GM12864 (cell line): ENCODE data around the gene SLC27A2.
"Not testable (repeated sequence)": the region's sequence is repeated elsewhere in the genome, so short reads cannot be mapped to it uniquely, and the experiment has no call there.

ENCODE experiments used
- DNase-seq: peaks from one replicate; pipeline ENCODE4 v3.0.0-alpha.2; 2011; ENCODE audit warnings: low read depth
- H3K4me3 ChIP-seq: 2 replicates; pipeline ENCODE4 v1.5.1; 2011; ENCODE audit warnings: mild to moderate bottlenecking, low read depth, low read length, control low read depth
- TF ChIP-seq, protein P1 (sequence below): IDR thresholded peaks from 2 replicates; pipeline ENCODE4 v1.5.1; 2011; ENCODE audit warnings: low read depth, mild to moderate bottlenecking, moderate library complexity, low read length, control low read depth, inconsistent platforms; ENCODE audit errors: missing control alignments

SLC27A2 gene

GRCh38 chr15:50184863-50185504 is 3.0 kb downstream of the SLC27A2 start:
- DNase-seq: no peak
- TF ChIP-seq, protein P1, sequence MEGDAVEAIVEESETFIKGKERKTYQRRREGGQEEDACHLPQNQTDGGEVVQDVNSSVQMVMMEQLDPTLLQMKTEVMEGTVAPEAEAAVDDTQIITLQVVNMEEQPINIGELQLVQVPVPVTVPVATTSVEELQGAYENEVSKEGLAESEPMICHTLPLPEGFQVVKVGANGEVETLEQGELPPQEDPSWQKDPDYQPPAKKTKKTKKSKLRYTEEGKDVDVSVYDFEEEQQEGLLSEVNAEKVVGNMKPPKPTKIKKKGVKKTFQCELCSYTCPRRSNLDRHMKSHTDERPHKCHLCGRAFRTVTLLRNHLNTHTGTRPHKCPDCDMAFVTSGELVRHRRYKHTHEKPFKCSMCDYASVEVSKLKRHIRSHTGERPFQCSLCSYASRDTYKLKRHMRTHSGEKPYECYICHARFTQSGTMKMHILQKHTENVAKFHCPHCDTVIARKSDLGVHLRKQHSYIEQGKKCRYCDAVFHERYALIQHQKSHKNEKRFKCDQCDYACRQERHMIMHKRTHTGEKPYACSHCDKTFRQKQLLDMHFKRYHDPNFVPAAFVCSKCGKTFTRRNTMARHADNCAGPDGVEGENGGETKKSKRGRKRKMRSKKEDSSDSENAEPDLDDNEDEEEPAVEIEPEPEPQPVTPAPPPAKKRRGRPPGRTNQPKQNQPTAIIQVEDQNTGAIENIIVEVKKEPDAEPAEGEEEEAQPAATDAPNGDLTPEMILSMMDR: no peak
- no peak overlapping the region for H3K4me3 ChIP-seq

GRCh38 chr15:50186090-50186489 is 4.1 kb downstream of the SLC27A2 start:
- TF ChIP-seq, protein P1: no peak
- no peak for DNase-seq

GRCh38 chr15:50186752-50187151 is 4.8 kb downstream of the SLC27A2 start:
- TF ChIP-seq, protein P1: no peak
- no peak for DNase-seq

More at GRCh38 chr15:50186090-50186489, 4.1 kb downstream of the SLC27A2 start:
- no peak overlapping the region for H3K4me3 ChIP-seq

GRCh38 chr15:50187525-50187924 is 5.5 kb downstream of the SLC27A2 start:
- TF ChIP-seq, protein P1: no peak
- no peak for DNase-seq
- no peak overlapping the region for H3K4me3 ChIP-seq

More at GRCh38 chr15:50186752-50187151, 4.8 kb downstream of the SLC27A2 start:
- no peak overlapping the region for H3K4me3 ChIP-seq

- TF ChIP-seq, protein P1: no peak
- H3K4me3 ChIP-seq: no peak overlapping the region
- DNase-seq: no peak
Measured at GRCh38 chr15:50187997-50188396, 6.0 kb downstream of the SLC27A2 start.

DNA sequence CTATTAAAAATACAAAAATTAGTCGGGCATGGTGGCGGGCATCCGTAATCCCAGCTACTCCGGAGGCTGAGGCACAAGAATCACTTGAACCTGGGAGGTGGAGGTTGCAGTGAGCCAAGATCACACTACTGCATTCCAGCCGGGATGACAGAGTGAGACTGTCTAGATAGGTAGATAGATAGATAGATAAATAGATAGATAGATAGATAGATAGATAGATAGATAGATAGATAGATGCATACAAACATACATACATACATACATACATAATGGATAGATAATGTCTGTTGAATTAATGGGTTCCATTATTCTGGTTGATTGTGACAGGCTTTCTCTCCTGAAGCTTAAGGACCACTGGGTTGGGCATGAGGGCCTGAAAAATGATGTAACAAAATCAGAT is 6.8 kb downstream of the SLC27A2 start:
- DNase-seq, H3K4me3 ChIP-seq: not testable (repeated sequence)

DNA sequence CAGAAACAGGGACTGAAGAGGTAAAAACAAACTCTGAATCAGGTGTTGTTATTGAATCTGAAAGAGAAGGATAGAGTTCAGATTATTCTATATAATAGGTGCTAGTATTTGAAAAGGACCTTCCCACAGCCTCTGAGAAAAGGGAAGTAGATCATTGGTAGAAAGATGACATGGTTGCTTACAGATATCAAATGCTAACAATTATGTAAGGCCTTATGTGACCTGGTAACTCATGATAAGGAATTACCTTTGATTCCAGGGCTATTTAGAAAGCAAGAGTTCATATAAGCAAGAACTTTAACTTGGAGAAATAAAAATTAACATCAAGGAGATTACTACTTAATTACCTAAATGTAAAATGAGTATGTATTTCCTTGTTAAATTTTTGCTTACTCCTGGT is 7.6 kb downstream of the SLC27A2 start:
- no peak for DNase-seq
- TF ChIP-seq, protein P1: no peak
- no peak overlapping the region for H3K4me3 ChIP-seq

- TF ChIP-seq, protein P1: no peak
- DNase-seq: no peak
- H3K4me3 ChIP-seq: no peak overlapping the region
Measured at GRCh38 chr15:50190166-50190570, 8.2 kb downstream of the SLC27A2 start.
